HG03159 (cell line): ENCODE data around the gene CDC42.

ENCODE experiments used
- ATAC-seq: cut with Tn5 transposase; IDR thresholded peaks from one replicate; pipeline ENCODE4 v1.9.1; 2021; ENCODE audit warnings: mild to moderate bottlenecking, moderate library complexity; ENCODE audit not compliant: unreplicated experiment

Gene CDC42

DNA sequence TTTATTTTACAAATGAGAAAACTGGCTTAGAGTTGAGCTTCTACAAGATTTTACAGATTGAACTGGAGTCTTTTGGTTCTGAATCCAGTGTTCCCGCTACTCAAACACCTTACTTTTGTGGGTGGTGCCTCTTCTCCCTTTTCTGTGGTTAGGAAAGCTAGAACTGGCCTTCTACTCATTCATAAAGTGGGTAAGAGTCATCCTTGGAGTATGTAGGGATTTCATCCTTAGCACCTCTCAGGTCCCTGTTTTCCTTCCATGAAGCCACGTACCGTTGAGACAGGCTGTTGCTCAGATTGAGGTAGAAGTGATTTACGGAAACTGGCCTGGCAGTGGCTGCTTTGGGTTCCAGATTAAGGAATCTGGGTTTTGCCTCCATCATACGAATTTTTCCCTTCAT is 54.6 kb downstream of the CDC42 start:
- ATAC-seq: no peak

DNA sequence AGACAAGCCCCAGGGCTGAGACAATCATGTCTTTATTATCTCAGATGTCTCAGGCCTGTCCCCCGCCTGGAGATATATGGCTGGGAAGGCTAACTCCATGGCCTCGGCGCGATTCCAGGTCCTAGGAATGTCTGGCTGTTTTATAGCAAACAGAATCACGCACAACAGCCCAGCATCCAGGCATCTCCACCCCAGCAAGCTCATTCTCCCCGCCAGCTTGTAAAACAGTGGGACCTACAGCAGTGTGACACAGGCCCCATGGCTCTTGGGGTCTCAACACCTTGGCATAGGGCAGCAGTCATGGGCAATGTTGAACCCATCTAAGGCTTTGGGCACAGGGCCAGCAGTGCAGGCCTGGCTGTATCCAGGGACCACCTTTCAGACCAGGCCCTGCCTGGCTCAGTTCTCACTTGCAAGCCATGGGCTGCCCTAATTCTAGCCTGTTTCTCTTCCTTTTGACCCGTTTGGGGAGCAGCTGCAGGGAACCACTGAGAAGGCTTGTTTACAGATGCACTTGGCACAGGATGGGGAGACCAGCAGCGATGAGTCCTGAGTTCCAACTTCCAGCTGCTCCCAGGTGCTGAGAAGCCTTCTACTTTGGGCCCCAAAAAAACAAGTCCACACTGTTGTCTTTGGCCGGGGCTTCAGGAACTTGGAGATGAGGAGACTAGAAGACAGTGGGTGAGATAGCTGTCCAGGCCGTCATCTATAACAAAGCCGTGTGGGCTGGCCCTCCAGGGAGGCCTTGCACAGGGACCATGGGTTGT is 56.0 kb downstream of the CDC42 start:
- ATAC-seq: no peak

DNA sequence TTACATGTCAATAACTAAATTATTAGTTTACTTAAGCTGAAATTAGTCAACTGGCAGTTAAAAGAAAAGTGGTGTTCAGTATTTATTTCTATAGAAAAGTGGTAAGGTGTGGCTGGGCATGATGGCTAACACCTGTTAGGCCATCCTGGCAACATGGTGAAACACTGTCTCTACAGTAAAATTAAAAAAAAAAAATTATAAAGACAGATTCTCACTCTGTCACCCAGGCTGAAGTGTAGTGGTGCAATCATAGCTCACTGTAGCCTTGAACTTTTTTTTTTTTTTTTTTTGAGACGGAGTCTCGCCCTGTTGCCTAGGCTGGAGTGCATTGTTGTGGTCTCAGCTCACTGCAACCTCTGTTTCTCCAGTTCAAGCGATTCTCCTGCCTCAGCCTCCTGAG is 57.5 kb downstream of the CDC42 start:
- ATAC-seq: no peak

DNA sequence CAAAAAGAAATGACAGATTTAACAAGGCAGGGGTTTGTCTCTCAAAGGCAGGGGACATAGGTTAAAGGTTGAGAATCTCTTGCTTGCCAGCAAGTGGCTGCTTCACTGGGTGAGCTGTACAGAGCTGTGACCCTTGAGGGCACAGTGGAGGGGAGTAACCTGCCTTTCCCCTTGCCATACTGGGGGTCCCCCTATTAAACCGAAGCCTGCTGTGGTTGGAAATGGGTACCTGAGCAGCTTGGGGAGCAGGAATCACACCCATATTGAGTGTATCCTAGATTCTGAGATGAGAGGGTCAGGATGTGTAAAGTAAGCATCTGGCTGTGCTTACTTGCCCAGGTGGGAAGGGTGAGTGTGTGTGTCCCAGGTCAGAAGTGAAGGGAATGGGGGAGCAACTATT is 58.6 kb downstream of the CDC42 start:
- no peak for ATAC-seq

DNA sequence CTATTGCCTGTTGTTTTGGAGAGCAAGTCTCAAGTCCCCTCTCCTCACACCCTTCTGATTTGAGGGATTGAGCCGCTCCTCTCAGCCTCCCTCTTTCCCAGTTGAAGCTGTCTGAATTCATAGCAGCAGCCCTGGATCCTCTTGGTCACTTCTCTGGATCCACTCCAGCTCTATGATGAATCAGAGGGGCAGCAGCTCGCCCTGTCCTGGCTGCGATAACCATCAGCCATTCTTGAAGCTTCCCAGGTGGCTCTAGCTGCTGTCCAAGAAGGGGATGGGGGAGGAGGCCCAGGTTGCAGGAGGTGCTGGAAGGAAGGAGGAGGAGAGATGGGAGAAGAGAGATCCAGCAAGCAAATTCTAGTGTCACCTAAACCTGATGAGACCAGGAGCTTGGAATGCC is 59.1 kb downstream of the CDC42 start:
- no peak for ATAC-seq

DNA sequence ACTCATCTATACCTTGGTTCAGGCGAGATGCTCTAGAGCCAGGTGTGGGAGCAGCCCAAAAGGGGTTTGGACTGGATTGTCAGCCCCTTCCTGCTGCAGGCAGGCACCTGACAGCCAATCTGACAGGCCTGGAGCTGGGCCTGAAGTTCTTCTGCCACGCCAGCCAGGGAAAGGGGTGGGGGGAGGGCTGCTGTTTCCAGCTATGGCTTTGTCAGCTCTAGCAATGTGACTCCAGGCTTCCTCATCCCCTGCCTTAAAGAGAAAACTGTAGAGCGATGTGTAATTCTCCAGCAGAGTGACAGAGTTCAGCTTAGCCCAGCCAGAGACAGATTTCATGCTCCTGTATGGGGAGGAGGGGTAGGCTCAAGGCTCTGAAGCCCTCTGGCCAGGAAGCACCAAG is 60.0 kb downstream of the CDC42 start:
- ATAC-seq: no peak

DNA sequence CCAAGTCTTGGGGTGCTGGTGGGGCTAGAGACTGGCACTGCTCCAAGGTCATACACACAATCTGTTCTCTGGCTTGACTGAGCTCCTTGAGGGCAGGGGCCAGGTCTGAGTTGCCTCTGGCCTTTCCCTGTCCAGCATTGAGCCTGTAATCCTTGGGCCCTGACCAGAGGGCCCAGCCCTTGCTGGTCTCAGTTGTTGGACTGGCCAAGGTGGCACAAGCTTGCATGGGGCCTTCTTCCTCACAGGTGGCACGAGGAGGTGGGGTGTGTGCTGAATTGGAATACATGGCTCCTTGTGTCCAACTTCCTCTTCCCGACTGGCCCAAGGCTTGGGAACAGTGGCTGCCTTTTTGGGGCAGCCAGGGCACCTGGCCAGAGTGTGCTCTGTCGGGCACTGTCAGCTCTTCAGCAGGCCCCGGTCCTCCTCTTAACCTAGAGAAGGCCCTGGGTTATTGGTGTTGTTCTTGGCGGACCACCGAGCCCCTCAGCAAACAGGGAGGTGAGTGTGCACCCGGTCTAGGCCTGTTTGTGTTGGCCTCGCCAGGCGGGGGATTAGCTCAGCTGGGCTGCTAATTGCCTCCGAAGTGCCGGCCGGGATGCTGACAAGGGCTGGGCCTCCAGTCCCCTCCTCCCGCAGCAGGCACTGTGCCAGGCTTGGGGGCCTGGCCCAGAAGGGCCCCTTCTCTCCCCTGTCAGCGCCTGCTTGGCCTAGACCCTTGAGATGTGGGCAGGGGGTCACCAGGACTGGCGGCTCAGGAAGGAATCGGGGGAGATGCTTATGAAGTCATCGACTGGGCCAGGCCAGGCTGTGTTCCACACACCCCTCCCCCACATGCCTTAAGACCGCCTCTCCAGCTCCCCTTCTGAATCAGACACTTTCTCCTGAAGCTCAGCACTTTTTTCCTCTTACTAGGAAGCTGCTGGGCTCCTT is 61.8 kb downstream of the CDC42 start:
- ATAC-seq: no peak

DNA sequence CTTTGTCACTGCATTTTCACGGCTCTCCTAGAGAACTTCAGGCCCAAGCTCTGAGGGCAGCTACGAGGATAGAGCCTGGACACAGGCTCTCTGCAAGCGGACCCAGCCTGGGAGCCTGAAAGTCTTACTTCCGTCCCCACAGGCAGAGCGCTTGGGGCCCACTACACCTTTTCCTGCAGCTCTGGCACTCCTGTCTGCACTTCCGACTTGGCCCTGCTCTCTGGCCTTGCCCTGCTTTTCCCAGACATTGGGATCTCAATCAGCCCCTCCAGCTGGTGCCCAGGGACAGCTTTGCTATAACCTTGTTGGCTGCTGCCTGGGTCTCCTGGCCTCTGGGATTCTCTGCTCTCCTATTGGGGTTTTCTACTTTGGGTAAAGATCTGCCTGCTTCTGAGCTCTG is 62.8 kb downstream of the CDC42 start:
- no peak for ATAC-seq

DNA sequence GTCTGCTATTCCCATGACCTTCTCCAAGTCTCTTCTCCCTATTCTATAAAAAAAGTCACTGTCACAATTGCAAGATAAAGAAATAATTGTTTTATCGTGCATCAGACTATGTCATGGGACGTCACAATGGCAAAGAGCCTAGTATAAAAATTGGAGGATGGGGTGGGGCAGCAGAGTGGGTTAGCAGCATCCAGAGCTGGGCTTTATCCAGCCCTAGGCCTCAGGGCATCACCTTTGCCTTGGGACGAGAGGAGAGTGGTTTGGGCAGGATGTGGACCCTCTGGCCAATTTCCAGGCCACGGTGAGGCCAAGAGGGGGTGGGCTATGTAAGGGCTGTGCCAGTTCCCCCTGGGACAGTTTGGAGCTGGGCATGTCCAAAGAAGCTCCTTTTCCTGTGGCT is 64.7 kb downstream of the CDC42 start:
- no peak for ATAC-seq

DNA sequence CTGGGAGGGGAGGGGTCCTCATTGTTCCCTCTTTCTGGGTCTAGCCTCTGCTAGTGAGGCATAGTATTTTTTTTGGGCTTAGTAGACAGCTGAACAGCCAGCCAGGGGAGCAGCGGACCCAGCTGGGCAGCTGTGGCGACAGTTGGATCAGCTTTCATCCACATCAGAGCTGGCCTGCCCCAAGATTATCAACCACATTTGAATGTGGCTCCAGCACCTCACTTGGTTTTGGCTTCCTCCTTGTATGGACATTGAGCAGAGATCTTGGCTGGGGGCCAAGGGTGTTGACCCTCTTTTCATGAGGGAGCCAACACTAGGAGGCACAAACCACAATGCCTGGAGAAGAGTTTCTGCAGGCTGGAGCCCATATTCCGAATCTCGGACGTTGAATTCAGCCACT is 65.3 kb downstream of the CDC42 start:
- ATAC-seq: no peak

DNA sequence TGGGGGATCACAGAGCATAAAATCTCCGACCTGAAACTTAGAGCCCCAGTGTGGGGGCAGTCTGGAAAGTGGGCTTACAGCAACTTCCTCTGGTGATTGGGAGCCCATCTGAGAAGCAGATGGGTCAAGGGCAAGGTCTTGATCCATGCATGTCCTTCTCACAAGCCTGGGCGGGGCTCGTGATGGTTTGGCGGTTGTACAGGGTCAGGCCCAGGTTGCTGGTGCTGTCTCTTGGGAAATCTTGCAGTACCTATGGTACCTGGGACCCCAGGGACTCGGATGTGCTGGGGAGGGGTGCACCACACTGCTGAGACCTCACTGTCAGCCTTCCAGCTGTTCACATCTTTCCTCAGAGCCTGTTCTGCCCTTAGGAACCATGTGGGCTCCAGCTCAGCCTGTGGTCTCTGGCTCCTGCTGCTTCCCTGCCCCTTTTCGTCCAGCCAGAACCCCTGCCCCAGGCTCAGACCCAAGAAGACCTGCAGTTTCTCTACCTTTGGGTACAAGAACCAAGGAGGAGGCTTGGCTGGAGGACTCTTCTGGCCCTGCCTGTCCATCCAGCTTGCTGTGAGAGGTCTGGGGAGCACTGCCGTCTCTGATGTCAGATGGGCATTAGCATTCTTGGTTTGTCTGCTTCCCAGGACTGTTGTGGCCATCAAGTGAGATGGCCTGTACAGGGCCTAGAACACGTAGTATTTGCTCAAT is 65.9 kb downstream of the CDC42 start:
- no peak for ATAC-seq

DNA sequence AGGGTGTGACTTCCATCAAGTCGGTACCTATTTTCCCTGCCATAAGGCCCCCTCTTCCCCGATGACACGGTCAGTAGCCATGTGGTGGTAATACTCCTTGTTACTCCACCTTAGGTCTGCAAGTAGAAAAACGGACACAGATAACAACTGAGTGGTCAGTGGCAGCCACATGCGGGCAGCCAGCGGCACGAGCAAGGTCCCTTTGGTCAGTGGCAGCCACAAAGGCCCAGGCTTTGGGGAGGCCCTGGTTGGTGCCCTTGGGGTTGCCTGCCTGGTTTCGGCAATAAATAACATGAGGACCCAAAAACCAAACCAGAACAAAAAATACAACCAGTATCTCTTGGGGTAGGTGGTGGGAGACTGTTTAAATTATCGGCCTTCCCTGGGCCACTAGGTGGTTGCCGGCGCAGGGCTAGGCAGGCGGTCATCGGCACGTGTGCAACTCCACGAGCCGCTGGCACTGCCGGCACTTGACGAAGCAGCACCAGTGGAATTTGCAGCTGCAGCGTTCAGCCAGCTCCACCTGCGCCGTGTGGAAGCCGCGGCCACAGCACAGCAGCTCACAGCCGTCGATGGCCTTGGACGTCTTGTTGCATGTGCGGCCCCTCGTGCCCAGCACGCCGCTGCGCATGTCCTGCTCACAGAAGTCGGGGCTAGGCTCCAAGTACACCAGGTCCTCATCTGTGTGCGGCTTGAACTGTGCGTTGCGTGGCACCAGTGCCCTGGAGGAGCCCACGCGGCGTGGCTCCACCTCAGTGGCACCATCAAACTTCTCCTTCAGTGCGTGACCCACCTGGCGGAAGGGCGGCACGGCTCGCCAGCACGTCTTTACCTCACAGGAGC is 67.3 kb downstream of the CDC42 start:
- ATAC-seq: no peak

DNA sequence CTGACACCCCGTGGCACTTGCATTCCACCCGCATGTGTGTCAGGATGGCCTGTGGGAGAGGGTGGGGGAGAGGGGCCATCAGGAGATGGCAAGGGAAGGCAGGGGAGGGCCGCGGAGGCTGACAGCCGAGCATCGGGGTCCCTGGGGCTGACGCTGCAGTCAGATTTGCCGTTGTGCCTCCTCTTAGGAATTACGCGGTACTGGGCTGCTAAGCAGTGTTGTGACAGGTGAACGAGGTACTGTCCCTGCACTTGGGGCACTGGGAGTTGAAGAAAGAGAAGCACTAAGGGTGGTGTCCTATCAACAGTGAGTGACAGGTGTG is 67.9 kb downstream of the CDC42 start:
- ATAC-seq: no peak

DNA sequence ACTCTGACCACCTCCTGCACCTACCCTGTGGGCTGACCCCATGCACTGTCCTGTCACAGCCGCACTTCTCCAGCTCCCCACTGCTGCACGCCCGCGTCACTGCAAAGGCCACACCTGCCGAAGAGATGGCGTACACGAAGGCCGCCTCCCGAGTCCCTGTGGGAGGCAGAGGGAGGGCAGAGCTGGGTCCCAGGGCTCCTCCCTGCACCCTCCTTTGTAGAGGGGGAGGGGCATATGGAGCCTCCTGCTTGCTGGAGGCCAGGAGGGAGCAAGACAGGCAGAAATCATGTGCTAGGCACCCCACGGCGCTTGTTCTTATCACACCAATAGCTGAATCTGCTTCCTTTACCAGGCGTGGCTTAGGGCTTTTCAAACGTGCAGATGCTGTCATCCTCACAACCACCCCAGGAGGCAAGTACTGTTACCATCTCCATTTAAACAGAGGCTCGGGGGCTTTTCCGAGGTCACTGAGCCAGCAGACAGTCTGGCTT is 69.0 kb downstream of the CDC42 start:
- ATAC-seq: no peak

DNA sequence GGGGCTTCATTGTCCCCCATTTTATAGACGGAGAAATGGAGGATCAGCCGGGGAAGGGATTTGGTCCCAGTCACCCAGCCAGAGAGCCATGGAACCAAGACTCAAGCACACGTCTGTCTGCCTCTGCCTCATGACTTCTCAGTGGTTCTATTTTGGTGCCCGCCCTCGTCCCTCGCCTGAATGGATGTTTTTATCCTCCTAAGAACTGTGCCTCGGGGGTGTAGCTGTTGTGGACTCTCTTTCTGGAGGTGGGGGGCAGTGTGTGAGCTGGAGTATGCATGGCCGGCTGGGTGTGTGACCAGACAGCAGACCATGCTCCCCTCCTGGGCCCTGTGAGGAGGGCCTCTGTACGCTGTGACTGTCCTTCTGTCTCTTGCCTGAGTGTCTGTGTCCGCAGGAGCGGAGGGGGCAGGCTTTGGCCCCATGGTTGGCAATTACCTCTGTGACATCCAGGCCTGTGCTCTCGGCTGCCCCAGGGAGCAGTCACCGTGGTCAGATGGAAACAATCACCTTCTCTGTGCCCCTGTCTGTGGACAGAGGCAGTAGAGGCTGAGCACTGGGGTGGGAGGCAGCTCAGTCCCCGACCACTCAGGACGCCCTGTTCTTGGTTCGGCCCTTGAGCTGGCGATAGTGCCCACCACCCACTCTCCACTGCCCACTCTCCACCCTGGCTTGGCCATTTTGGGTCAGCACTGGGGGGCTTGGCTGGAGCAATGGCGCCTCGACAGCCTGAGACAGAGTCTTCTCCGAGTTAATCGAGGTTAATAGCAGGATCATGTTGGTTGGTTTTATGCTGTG is 70.0 kb downstream of the CDC42 start:
- ATAC-seq: no peak

DNA sequence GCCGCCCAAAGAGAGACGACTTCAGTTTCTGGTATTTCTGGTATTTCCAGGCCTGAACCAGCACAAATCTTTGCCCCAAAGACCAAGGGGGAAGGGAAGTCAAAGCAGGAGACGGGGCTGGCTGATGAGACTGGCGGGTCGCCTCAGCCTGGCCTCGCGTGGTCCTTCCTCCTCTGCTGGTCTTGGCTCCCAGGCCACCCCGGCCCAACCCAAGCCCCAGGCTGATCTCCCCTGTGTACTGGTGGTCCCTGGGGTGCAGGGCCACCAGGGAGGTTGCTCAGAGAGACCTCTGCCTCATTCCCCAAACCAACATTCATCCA is 70.5 kb downstream of the CDC42 start:
- ATAC-seq: no peak

DNA sequence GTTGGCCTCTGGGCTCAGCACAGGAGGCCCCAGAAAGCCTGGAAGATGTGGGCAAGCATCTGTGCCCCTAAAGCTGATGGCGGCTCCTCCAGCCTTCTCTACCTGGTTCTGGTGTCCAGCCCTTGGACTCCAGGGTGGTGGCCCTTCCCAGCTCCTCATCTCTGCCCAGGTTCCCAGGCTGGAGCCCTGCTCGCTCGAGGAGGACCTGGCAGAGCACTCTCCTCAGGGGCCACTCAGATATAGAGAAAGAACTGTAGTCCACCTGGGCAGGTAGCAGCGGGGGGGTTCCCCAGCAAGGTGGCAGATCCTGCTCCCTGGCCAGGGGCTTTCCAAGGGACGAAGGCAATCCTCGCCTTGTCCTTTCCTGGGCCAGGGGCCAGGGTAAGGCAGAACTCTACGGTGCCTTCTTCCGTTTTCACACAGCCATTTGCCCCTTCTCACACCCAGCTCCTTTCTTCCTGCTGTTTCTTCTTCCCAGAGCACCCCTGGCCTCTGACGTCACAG is 71.4 kb downstream of the CDC42 start:
- no peak for ATAC-seq

DNA sequence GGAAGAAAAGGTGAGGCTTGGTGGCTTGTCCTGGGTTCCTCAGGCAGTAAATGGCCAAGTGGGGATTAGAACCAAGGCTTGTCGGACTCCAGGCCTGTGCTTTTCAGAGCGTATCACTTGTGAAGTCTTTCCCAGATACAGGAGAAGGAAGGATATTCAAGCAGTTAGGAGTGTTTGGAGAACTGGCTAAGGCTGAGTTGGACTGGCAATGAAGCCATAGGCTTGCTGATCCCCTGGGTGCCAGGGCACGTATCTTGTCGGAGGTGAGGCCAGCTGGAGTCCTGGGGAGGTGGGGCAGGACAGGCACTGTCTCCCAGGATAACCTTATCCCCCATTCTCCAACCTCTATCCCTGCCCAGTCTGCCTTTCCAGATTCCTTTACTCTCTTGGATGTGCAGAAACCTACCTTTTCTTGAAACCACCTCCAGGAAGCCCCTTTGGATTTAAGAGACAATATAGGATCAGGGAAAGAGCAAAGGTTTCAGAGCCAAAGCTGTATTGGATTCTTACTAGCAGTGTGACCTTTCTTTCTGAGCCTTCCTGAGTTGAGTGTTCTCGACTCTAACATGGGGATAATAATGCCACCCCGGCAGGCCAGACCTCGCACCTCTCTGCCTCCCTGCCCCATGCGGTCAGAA is 72.2 kb downstream of the CDC42 start:
- no peak for ATAC-seq

DNA sequence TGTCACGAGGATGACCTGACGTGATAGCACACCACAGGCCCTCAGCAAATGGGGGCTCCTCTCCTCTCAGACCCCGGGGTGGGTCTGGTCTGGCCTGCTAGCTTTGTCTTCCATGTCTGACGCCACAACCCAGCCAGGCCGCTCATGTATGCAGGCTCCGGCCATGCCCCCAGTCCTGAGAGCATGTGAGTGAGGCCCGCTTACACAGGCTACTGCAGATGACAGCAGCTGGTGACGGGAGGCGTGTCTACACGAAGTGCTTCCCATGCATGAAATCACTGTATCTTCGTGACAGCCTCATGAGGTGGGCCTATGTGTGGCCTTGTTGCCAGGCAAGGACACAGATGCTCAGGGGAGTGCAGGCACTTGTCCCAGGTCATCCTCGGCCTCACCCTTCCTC is 74.0 kb downstream of the CDC42 start:
- no peak for ATAC-seq
